Activated naive CD4-positive, alpha-beta T cell treated with anti-CD3 and anti-CD28 coated beads, Interleukin-2, amount 50 U/mL, for 72 hours (primary cell): ENCODE data around the gene ABL1. TPM values are rescaled to one million over a fixed set of nuclear protein-coding genes. Genes with fewer than 3 reads are reported as not detected.

Source experiments
- ATAC-seq, 2 donors: fragments of 150-1000 bp; cut with Tn5 transposase; 2 replicates each; pipeline ENCODE4 v1.10.0; 2021; ENCODE audit warnings: mild to moderate bottlenecking in 2 of 2, moderate library complexity in 2 of 2
- DNase-seq, 2 donors: peaks; one replicate each; pipeline ENCODE4 v3.0.0; 2021 to 2022; ENCODE audit warnings: low spot score in 2 of 2
- H3K27ac Mint-ChIP-seq, 2 donors: one replicate each; pipeline ENCODE4 v1.8.0; 2022; ENCODE audit warnings: mild to moderate bottlenecking in 2 of 2, mixed read lengths in 2 of 2
- H3K36me3 Mint-ChIP-seq, 2 donors: one replicate each; pipeline ENCODE4 v1.8.0; 2022; ENCODE audit warnings: mixed read lengths in 2 of 2
- H3K9me3 Mint-ChIP-seq, 2 donors: one replicate each; pipeline ENCODE4 v1.8.0; 2022; ENCODE audit warnings: mixed read lengths in 2 of 2
- total RNA-seq, 2 donors: library from RNA; stranded (reverse); gene quantifications; one replicate each; pipeline ENCODE4 v1.2.3, GENCODE V29; 2022

ABL1 gene
- total RNA-seq, 2 donors from 2014 or later = 24.4 to 35.0 TPM

DNA sequence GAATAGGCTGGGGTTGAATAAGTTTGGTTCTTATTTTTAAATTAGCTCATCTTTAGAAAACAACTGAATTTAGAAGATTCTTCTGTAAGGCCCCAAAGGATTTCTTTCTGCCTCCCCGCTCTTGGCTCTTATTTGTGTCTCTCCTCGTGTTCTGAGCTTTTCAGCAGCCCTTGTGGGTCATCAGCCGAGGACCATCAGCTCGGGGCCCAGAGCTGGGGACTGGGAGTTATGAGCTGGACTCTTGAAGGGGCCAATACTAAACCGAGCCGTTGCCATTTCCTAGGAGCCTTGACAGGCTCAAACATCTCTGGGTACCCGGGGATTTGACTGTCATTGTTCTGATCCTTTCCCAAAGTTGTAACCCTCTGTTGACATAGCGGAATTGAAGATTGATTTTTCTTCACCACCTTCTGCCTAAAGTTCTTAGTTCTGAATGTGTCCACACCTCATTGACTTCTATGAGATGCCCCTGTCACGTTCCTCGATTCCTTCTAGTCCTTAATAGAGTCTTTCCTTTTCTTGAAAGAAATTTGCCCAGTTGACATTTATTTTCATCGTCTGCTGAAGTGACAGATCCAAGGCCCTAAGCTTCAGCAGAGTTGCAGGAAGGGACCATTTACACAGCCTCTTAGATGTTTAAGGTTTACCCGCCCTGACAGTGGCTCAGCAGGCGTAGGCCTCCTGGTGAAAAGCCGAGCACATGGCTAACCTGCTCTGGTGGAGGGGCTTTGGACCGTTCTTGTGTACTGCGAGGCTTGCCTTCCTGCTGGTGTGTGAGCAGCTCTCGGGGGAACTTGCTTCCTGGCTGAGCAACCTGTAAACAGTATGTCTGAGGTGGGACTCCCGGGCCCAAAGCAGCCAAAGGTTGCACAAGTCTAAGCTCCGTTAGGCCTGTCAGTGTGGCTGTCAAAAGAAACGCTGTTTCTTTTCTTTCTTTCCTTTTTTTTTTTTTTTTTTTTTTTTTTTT lies 24.0 kb downstream of the ABL1 start:
- DNase-seq (no peak), ATAC-seq (no peak)
- H3K9me3 Mint-ChIP-seq = no peaks in the 10 kb centered on the region
- no peaks in the 10 kb centered on the region for H3K36me3 Mint-ChIP-seq
- no peak overlapping the region for H3K27ac Mint-ChIP-seq

DNA sequence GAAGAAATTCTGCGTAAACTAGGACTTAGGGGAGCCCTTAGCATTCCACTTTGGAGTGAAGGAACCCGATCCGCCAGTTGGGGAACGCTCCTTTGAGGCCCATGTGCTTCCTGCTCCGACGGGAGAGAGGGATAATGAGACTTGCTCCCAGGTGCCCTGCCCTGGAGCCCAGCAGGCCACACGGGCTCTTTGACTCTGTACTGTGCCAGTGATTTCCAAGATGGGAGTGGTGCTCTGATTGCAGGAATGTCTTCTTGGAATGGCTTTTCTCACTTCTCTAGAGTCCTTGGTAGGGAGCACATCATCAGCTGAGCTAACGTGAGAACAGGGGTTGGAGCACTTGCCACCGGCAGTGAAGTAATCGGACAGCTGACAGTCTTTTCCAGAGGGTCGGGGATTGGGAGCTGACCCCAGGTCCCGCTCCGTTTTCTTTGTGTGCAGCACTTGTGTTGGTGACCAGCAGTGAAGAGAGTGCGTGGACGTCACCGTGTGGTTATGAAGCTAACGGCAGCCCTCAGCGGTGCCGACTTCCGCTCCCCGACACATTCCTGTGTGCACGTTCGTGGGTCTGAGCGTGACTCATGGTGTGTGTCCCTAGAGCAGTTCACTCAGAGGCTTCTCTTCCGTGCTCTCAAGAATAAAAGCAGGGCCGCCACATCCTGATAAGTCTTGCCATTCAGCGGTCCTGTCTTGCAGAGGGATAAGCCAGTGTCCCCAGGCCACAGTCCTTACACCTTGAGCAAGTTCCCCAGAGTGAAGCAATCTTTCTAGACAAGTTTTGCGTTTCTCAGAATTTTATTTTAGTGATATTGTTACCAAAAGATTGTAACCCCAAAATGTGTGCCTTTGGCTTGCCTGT lies 25.6 kb downstream of the ABL1 start:
- peak in 1 of 2 donors; percentile 66 for ATAC-seq
- H3K36me3 Mint-ChIP-seq = no peaks in the 10 kb centered on the region

DNA sequence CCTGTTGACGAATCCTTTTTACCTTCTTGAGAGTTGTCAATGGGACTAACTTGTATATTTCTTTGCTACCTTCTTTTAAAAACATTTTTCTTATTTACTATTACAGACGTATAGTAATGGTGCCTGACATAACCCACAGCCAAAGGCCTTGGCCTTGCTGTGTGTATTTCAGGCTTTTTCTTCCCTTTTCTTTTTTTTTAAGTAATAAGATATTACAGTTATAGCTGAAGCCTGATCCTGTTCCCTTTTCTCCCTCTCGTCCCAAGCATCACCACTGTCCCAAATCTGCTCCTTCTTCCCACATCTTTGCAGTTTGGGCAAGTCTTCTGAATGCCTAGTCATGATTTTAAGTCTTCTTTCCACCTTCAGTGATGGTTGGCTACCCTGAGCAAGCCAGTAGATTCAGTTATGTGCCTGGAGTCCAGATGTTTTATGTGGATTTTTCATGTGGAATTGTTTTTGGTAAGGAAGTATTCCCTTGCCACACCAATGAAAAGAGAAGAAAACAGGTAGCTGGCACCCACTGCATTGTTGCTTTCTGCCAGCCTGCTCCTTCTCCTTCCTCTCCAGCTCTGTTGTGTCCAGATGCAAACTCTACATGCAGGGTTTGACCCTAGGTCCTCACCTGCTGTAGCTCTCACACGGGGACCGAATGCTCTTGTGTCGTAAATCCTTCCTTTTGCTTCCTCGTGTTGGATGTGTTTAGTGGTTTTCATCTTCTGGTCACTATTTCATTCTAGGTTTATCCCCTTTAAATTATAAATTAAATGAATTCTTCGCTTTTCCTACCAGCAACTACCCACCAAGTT lies 26.5 kb downstream of the ABL1 start:
- Mint-ChIP-seq H3K9me3 (no peaks in the 10 kb centered on the region), H3K36me3 (no peaks in the 10 kb centered on the region), H3K27ac (peak overlapping the region in 1 of 2 donors; percentile 51)
- no peak for ATAC-seq
- DNase-seq = no peak

More for the DNA sequence above, 25.6 kb downstream of the ABL1 start:
- no peaks in the 10 kb centered on the region for H3K9me3 Mint-ChIP-seq
- H3K27ac Mint-ChIP-seq = no peak overlapping the region
- DNase-seq = no peak

DNA sequence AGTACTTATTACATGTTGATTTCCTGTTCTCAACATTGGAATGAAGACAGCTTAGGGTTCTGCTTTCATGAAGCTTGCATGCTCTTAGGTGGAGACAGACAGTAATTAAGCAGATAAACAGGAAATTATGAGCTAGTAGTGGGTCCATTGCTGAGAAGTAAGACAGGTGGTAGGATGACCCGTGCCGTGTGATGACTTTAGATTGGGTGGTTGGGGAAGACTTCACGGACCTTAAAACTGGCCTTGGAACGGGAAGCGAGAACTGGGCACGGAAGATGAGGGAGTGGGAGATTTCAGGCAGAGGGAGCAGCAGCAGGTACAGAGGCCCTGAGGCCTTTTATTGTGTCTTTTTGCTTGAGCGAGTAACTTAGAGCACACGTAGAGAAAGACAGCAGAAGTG lies 27.2 kb downstream of the ABL1 start:
- DNase-seq (no peak), ATAC-seq (no peak)
- H3K36me3 Mint-ChIP-seq = no peaks in the 10 kb centered on the region
- peak overlapping the region in 1 of 2 donors; percentile 11 for H3K27ac Mint-ChIP-seq
- no peaks in the 10 kb centered on the region for H3K9me3 Mint-ChIP-seq

DNA sequence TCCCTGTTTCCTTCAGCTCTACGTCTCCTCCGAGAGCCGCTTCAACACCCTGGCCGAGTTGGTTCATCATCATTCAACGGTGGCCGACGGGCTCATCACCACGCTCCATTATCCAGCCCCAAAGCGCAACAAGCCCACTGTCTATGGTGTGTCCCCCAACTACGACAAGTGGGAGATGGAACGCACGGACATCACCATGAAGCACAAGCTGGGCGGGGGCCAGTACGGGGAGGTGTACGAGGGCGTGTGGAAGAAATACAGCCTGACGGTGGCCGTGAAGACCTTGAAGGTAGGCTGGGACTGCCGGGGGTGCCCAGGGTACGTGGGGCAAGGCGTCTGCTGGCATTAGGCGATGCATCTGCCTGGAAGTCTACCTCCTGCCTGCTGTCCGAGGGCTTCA lies 27.7 kb downstream of the ABL1 start:
- DNase-seq (no peak), ATAC-seq (no peak)
- Mint-ChIP-seq H3K9me3 (no peaks in the 10 kb centered on the region), H3K27ac (no peak overlapping the region), H3K36me3 (no peaks in the 10 kb centered on the region)

DNA sequence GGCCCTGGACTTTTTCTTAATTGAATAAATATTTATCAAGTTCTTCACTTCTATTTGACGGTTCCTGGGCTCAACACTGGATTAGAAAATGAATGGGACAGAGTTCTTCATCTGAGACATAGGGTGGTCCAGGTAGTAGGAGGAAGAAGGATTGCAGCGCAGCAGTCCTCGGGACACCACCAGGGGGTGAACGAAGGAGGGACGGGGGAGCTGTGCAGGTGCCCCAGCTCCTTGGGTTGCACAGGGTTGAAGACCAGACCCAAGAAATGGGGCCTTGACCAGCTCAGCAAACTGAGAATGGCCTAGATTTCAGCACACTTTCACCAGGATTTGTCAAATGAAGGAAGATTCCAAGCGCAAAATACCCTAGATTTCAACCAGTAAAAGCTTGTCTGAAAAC lies 29.5 kb downstream of the ABL1 start:
- DNase-seq = no peak
- no peak for ATAC-seq
- H3K9me3 Mint-ChIP-seq = no peaks in the 10 kb centered on the region
- H3K36me3 Mint-ChIP-seq = no peaks in the 10 kb centered on the region
- H3K27ac Mint-ChIP-seq = no peak overlapping the region

DNA sequence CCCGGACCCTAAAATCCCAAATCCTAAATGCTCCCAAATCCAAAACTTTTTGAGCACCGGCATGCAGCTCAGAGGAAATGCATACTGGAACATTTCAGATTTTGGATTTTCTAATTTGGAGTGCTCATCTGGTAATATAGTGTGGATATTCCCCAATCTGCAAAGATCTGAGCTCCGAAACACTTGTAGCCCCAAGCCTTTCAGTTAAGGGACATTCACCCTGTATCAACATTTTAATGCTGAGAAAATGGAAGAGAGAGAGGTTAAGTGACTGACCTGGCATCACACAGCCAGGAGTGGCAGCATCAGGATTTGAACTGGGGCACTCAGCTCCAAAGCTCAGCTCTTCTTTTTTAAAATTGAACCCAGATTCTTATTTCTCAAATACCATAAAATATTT lies 30.9 kb downstream of the ABL1 start:
- DNase-seq (no peak), ATAC-seq (no peak)
- no peaks in the 10 kb centered on the region for H3K9me3 Mint-ChIP-seq
- no peak overlapping the region for H3K27ac Mint-ChIP-seq
- no peaks in the 10 kb centered on the region for H3K36me3 Mint-ChIP-seq

DNA sequence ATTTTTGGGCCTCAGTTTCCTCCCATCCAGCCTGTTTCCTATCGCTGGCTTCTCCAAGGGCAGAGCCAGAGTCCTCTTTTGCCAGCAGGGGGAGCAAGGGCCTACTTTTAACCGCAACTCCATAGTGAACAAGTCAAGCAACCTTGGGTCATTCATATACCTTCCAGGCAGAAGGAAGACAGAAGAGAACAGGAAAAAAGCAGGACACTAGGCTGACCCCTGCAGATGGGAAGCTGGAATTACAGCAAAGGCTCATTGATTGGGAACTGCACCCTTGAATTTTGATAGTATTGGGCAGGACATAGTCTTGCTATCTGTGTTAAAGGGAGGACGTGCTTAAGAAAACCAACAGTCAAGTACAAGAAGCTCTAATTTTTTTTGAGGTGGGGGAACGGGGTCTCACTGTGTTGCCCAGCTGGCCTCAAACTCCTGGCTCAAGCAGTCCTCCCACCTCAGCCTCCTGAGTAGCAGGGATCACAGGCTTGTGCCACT lies 31.5 kb downstream of the ABL1 start:
- DNase-seq = peak in 1 of 2 donors; percentile 62
- ATAC-seq = peak; percentile 71 to 78
- Mint-ChIP-seq H3K9me3 (no peaks in the 10 kb centered on the region), H3K36me3 (no peaks in the 10 kb centered on the region), H3K27ac (no peak overlapping the region)

DNA sequence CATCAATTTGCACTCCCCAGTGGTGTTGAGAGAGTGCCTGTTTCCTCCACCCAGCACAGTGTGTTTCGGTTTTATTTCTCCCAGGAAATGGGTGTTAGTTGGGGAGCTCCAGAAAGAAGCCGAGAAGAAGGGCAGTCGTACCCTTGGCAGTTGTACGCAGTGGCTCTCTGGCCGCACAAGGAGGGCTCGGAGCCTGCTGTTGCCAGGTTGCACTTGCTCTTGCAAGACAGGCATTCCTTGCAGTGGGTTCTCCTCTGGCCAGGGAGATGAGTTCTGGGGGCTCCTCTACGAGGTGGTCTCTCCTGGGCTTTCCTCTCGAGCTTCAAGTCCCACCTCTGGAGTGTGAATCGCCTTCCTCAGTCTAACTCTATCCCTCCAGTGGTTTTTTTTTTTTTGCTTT lies 32.5 kb downstream of the ABL1 start:
- DNase-seq (no peak), ATAC-seq (no peak)
- Mint-ChIP-seq H3K9me3 (no peaks in the 10 kb centered on the region), H3K27ac (no peak overlapping the region), H3K36me3 (peaks cover 0 to 4% of the 10 kb centered on the region in 2 donors)

DNA sequence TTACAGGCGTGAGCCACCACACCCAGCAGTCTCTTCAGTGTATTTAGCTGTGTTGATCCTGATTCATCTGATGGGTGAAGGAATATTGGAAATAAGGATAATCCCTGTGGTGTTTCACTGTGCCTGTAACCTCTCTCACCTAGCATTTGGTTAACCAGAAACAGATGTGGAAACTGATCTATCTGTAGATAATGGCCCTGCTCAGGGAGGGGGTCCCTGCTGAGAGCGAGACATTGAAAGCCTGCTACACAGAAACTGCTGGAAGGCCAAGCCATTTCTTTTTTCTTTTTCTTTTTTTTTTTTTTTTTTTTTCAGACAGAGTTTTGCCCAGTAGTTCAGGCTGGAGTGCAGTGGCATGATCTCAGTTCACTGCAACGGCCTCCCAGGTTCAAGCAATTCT lies 33.2 kb downstream of the ABL1 start:
- H3K27ac Mint-ChIP-seq = no peak overlapping the region
- H3K36me3 Mint-ChIP-seq = peaks cover 0 to 4% of the 10 kb centered on the region in 2 donors
- DNase-seq = no peak
- ATAC-seq = no peak
- H3K9me3 Mint-ChIP-seq = no peaks in the 10 kb centered on the region

DNA sequence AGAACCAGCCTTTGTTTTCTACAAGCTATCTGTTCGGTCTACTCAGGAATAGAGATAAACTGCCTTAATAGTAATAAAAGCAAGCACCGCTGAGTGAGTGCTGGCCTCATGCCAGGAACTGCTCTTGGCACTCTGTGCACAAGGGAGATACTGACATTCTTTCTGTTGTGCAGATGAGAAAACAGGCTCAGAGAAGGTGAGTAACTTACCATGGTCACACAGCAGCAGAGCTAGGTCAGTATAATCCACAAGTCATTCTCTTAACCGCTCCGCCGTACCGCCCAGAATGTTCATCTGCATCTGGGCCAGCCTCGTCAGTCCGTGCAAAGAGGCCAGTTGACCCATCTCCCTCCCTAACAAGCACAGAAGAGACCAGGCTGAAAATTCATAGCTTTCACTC lies 34.2 kb downstream of the ABL1 start:
- no peaks in the 10 kb centered on the region for H3K9me3 Mint-ChIP-seq
- ATAC-seq (no peak), DNase-seq (no peak)
- H3K36me3 Mint-ChIP-seq = peaks cover 0 to 10% of the 10 kb centered on the region in 2 donors
- H3K27ac Mint-ChIP-seq = no peak overlapping the region

DNA sequence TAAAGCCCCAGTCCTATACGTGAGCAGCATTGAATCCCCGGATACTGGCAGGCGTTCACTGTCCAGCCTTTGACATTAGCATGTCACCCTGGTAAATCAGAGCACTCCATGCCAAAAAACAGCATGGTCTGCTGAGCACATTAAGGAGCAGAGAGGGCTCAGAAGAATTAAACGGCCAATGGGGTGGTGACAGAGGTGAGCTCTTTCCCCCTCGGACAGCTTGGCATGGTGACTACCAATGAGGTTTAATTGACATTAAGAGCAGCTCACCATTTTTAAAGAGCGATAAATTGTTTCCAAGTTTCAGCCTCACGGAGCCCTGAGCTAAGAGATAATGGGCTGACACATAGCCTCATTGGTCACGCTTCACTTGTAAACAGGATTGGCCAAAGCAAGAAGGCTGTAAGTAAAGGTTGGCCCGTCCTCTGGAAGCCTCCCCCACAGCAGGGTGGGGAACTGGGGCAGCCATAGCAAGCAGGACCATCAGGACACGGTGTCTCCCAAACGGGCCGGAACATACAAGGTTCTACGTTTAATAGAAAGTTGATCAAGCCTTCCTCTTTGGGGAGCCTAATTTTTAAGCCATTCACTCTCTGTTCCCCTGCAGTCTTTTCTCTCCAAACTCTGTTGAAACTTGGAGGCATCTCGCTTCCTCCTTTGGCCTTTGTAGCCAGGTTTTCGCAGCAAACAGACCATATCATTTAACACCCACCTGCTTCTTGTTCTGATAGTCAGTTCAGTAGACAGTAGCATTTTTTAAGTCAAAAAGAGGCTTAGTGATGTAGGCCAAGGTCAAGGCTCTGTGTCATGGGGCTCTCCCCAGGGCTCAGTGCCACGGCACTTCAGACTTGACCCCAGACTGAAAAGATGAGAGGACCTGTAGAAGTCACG lies 35.7 kb downstream of the ABL1 start:
- H3K36me3 Mint-ChIP-seq = peaks cover 0 to 10% of the 10 kb centered on the region in 2 donors
- DNase-seq (no peak), ATAC-seq (peak in 1 of 2 donors; percentile 57)
- no peaks in the 10 kb centered on the region for H3K9me3 Mint-ChIP-seq
- peak overlapping the region in 1 of 2 donors; percentile 4 for H3K27ac Mint-ChIP-seq

DNA sequence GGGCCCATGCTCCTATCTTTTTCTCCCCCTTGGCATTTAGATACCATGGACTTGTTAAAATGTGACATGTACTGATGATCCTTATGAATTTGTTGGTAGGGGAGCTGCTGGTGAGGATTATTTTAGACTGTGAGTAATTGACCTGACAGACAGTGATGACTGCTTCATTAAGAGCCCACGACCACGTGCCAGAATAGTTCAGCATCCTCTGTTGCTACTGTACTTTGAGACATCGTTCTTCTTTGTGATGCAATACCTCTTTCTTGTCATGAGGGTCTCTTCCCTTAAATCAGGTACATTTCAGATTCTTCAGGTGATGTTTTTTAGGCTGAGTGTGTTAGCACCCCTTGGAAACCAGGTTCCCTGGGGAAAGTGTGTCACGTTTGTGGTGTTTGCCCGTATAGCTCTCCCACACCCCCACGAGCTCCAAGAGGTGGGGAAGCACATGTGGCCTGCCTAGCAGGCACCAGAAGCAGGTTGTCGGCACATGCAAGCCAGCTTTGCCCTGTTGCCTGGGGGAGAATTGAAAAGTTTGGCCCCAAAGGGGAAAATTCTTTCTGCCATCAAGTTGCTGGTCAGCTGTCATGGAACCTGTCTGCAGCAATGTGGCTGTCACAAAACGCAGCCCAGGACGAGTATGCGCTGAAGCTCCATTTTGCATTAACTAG lies 36.5 kb downstream of the ABL1 start:
- DNase-seq (no peak), ATAC-seq (peak in 1 of 2 donors; percentile 43)
- no peaks in the 10 kb centered on the region for H3K9me3 Mint-ChIP-seq
- H3K27ac Mint-ChIP-seq = no peak overlapping the region
- H3K36me3 Mint-ChIP-seq = peaks cover 0 to 10% of the 10 kb centered on the region in 2 donors

DNA sequence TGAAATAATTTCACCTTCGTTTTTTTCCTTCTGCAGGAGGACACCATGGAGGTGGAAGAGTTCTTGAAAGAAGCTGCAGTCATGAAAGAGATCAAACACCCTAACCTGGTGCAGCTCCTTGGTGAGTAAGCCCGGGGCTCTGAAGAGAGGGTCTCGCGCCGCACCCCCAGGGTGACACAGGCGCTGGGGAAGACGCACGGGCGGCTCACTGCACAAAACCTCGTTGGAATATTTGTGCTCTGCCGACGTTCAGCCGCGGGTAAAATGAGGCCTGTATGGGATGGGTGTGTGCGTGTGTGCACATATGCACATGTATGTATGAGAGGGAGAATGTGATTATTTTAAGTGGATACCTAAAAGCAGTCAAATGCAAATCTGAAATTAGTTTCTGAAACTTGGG lies 37.0 kb downstream of the ABL1 start:
- ATAC-seq (no peak), DNase-seq (no peak)
- peaks cover 0 to 10% of the 10 kb centered on the region in 2 donors for H3K36me3 Mint-ChIP-seq
- no peak overlapping the region for H3K27ac Mint-ChIP-seq
- no peaks in the 10 kb centered on the region for H3K9me3 Mint-ChIP-seq

DNA sequence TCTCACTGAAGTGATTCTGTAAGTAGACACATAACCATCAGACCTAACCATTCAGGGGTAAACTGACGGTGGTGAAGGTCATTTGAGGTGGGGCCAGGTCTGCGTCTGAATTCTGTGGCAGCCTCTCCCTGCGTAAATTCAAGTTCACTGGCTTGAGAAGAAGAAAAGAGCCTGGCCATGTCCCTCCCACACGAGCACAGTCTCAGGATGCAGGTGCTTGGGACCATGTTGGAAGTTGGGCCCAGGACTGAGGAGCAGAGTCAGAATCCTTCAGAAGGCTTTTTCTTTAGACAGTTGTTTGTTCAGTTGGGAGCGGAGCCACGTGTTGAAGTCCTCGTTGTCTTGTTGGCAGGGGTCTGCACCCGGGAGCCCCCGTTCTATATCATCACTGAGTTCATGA lies 37.5 kb downstream of the ABL1 start:
- ATAC-seq (no peak), DNase-seq (no peak)
- Mint-ChIP-seq H3K36me3 (peaks cover 0 to 10% of the 10 kb centered on the region in 2 donors), H3K9me3 (no peaks in the 10 kb centered on the region), H3K27ac (no peak overlapping the region)
